ENCODE measurements around the gene DCHS1. TPM values are rescaled to one million over a fixed set of nuclear protein-coding genes. Genes with fewer than 3 reads are reported as not detected.

Gene DCHS1
- total and polyA plus RNA-seq, 2 of the 13 experiments (the other 11 are each of a cell fraction or from before 2014, with no cell fraction given): under 0.01 to 0.03 TPM

GRCh38 chr11:6603287-6604080 is 52.1 kb downstream of the DCHS1 start, which contains the start of the genes ILK and RRP8 (continued):
- TF ChIP-seq PRDM10 (CRISPR knock-in tag; IDR thresholded peaks at IDR 0.05; ENCODE audit: low read depth) (peak; percentile 58; the same call in 1 of the 2 replicates), THAP9 (CRISPR knock-in tag; IDR thresholded peaks at IDR 0.05; ENCODE audit: borderline replicate concordance) (peak; percentile 26; the same call in 1 of the 2 replicates), ZNF614 (CRISPR knock-in tag; IDR thresholded peaks at IDR 0.05; ENCODE audit: borderline replicate concordance) (peak; percentile 55; the same call in 1 of the 2 replicates), AKNA (CRISPR knock-in tag; IDR thresholded peaks at IDR 0.05; ENCODE audit: borderline replicate concordance) (no peak), MXD4 (CRISPR knock-in tag; IDR thresholded peaks at IDR 0.05) (peak; percentile 99), IRF2 (CRISPR knock-in tag; IDR thresholded peaks at IDR 0.05) (peak; percentile 76; the same call in 1 of the 2 replicates), NONO (IDR thresholded peaks at IDR 0.05) (no peak), NONO (CRISPR knock-in tag; conservative IDR thresholded peaks at IDR 0.05) (peak; percentile 95; the same call in 1 of the 2 replicates), SKI (IDR thresholded peaks at IDR 0.05; ENCODE audit: partially characterized antibody) (peak; percentile 92), NBN (conservative IDR thresholded peaks at IDR 0.05) (no peak), ZNF782 (CRISPR knock-in tag; IDR thresholded peaks at IDR 0.05; ENCODE audit: borderline replicate concordance) (0 out of 2 replicates have a peak, but pooled peaks have one; percentile 72), AKAP8 (CRISPR knock-in tag; IDR thresholded peaks at IDR 0.05) (peak; percentile 66; the same call in 1 of the 2 replicates), FLYWCH1 (CRISPR knock-in tag; IDR thresholded peaks at IDR 0.05) (0 out of 2 replicates have a peak, but pooled peaks have one; percentile 65)
